Measurements from ENCODE around the gene LRRN4. TPM values are rescaled to one million over a fixed set of nuclear protein-coding genes. Genes with fewer than 3 reads are reported as not detected.

Gene LRRN4
- polyA plus RNA-seq, 2 of the 4 experiments (the other 2 are of a cell fraction): not detected

DNA sequence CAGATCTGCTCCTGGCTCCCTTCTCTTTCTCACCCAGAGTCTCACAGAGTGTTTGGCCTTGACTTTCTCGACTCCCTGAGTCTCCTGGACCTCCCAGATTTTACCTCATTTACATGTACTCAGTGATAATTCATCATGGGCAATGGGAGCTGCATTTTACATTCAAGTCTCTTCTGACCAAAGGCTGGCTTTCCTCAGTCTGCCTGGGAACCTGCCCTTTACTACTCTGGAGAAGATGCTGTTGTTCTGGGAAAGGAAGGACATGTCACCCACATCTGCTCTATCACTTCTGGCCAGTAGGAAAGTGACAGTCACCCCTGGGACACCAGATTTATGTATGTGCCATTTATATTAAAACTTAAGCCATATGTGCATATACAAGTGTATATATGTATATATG is 7.4 kb downstream of the LRRN4 start:
- H3K4me2 ChIP-seq: no peak overlapping the region
- no peaks in the 10 kb centered on the region for H3K4me1 ChIP-seq
- no peak overlapping the region for H3K27ac ChIP-seq
- DNase-seq (ENCODE audit: low read depth in 1 of 2, low spot score in 1 of 2) (no peak), ATAC-seq (no peak), FAIRE-seq (no peak)
- no peaks in the 10 kb centered on the region for H3K9me3 ChIP-seq
- ChIA-PET POLR2A (no interaction called here), CTCF (interaction anchor here (2.9 kb wide), 1 partner anchor 7 kb away, joined by 13 read pairs; no protein-coding TSS in a partner anchor)
- no peak for TF ChIP-seq JUNB (IDR thresholded peaks at IDR 0.05)
- WGBS (ENCODE audit: missing lambda C conversion rate): 20% methylated on average over 1 of the region's 1 CpG
- no peak overlapping the region for H3K4me3 ChIP-seq

- CTCF ChIA-PET: interaction anchor here (0.6 kb wide), 2 partner anchors 32 to 1353 kb away, joined by 3 to 4 read pairs; no protein-coding TSS in a partner anchor
- ATAC-seq: no peak
Observed at GRCh38 chr20:6045566-6045965, 8.3 kb downstream of the LRRN4 start.

DNA sequence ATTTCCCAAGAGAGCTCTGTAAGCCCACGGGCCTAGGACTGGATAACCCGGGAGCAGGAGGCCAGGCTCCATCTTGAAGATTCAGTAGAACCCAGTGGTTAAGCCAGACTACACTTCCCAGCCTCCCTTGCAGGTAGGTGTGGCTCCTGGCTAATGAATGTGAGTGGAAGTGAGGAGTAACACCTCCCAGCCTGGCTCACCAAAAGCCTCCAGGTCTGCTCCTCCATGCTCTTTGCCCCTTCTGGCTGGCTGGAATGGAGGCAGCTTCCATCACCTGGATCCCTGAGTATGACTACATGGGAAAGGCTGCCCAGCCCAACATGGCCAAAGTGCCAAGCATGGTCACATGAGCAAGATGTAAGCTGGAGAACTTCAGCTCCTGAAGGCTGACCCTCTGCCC is 9.7 kb downstream of the LRRN4 start:
- H3K9me3 ChIP-seq: no peaks in the 10 kb centered on the region
- FAIRE-seq: peak; percentile 43
- H3K4me2 ChIP-seq: no peak overlapping the region
- H3K27ac ChIP-seq: no peak overlapping the region
- CTCF ChIA-PET: interaction anchor here (1.0 to 2.6 kb wide), 4 partner anchors 25 to 515 kb away, joined by 3 to 10 read pairs (median 4); no protein-coding TSS in a partner anchor
- 76% methylated on average over 2 of the region's 2 CpGs for WGBS (ENCODE audit: missing lambda C conversion rate)
- no peak overlapping the region for H3K4me3 ChIP-seq
- no peaks in the 10 kb centered on the region for H3K4me1 ChIP-seq
- ATAC-seq: peak; percentile 15 to 62; a peak in 4 of 6 replicates
- DNase-seq (ENCODE audit: low read depth in 1 of 2, low spot score in 1 of 2): peak in 1 of 2 experiments; percentile 32
- POLR2A ChIA-PET: no interaction called here
- TF ChIP-seq TFCP2L1 (CRISPR knock-in tag; IDR thresholded peaks at IDR 0.05): no peak
- TF ChIP-seq BHLHE40 (IDR thresholded peaks at IDR 0.05; ENCODE audit: low read depth, low read length): no peak
- no peak for TF ChIP-seq ZFP36 (IDR thresholded peaks at IDR 0.05; ENCODE audit: borderline replicate concordance, partially characterized antibody)
- no peak for TF ChIP-seq MAFK (IDR thresholded peaks at IDR 0.05; ENCODE audit: partially characterized antibody)
- no peak for TF ChIP-seq JUNB (IDR thresholded peaks at IDR 0.05)
- no peak for TF ChIP-seq EHMT2 (IDR thresholded peaks at IDR 0.05; ENCODE audit: low read depth)
- TF ChIP-seq ELK1 (IDR thresholded peaks at IDR 0.05; ENCODE audit: low read depth, low read length): no peak
- TF ChIP-seq CHD4 (IDR thresholded peaks at IDR 0.05; ENCODE audit: borderline replicate concordance): no peak

More at GRCh38 chr20:6045566-6045965, 8.3 kb downstream of the LRRN4 start:
- Histone ChIP-seq H3K27ac (no peak overlapping the region), H3K9me3 (no peaks in the 10 kb centered on the region), H3K4me2 (no peak overlapping the region), H3K4me1 (no peaks in the 10 kb centered on the region), H3K4me3 (no peak overlapping the region)
- TF ChIP-seq POLR2A (IDR thresholded peaks at IDR 0.05; ENCODE audit: low read length) (no peak), RNF2 (IDR thresholded peaks at IDR 0.05; ENCODE audit: borderline replicate concordance, low read depth) (no peak), ATOH8 (CRISPR knock-in tag; IDR thresholded peaks at IDR 0.05; ENCODE audit: low read depth) (no peak), EHF (CRISPR knock-in tag; IDR thresholded peaks at IDR 0.05) (no peak), CBX2 (IDR thresholded peaks at IDR 0.05; ENCODE audit: borderline replicate concordance, low read depth) (no peak), ZNF302 (CRISPR knock-in tag; IDR thresholded peaks at IDR 0.05) (no peak), PHF8 (IDR thresholded peaks at IDR 0.05; ENCODE audit: borderline replicate concordance, low read depth) (no peak), JUN (IDR thresholded peaks at IDR 0.05) (no peak), KDM1A (IDR thresholded peaks at IDR 0.05; ENCODE audit: low read depth) (no peak), SMC3 (IDR thresholded peaks at IDR 0.05) (no peak), ESRRA (IDR thresholded peaks at IDR 0.05; ENCODE audit: borderline replicate concordance, low read length) (no peak), MAZ (IDR thresholded peaks at IDR 0.05; ENCODE audit: borderline replicate concordance, low read depth, low read length) (no peak), MYC (IDR thresholded peaks at IDR 0.05; ENCODE audit: borderline replicate concordance, low read length) (no peak)
- TF ChIP-seq, protein P1, sequence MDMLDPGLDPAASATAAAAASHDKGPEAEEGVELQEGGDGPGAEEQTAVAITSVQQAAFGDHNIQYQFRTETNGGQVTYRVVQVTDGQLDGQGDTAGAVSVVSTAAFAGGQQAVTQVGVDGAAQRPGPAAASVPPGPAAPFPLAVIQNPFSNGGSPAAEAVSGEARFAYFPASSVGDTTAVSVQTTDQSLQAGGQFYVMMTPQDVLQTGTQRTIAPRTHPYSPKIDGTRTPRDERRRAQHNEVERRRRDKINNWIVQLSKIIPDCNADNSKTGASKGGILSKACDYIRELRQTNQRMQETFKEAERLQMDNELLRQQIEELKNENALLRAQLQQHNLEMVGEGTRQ (IDR thresholded peaks at IDR 0.05): no peak
- DNase-seq (ENCODE audit: low read depth in 1 of 2, low spot score in 1 of 2) (no peak), FAIRE-seq (no peak)
- POLR2A ChIA-PET: no interaction called here

Measured in A549 (cell line).